Measurements from ENCODE around the gene DAP.

The DAP gene

DNA sequence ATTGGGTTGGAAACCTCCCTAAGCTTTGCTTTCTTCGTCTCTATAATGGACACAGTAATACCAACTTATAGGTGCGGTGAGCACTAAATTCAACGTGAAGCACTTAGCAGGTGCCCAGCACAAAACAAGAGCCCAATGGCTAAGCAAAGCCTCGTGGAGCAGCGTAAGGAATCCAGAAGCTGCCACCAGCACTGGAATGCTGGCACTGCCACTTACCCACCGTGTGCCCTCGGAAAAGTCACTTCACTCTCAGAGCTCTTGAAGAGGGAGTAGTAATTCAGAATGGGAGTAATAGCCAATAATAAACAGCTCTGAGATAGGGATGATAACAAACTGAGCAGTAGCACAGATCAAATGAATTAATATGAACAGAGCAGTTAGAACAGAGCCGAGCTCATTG is 16.4 kb downstream of the DAP start:
- no peak for DNase-seq (ENCODE audit: low read depth)
- no peak overlapping the region for H3K4me3 ChIP-seq (ENCODE audit: control insufficient read depth, low read depth, low read length)
- TF ChIP-seq CTCF (IDR thresholded peaks at IDR 0.05; ENCODE audit: control insufficient read depth, insufficient read depth, low read depth, low read length, missing control alignments), result no peak

GRCh38 chr5:10743951-10744350 is 17.1 kb downstream of the DAP start:
- H3K4me3 ChIP-seq (ENCODE audit: control insufficient read depth, low read depth, low read length), result no peak overlapping the region
- no peak for DNase-seq (ENCODE audit: low read depth)
- TF ChIP-seq CTCF (IDR thresholded peaks at IDR 0.05; ENCODE audit: control insufficient read depth, insufficient read depth, low read depth, low read length, missing control alignments), result no peak

- no peak for DNase-seq (ENCODE audit: low read depth)
- TF ChIP-seq CTCF (IDR thresholded peaks at IDR 0.05; ENCODE audit: control insufficient read depth, insufficient read depth, low read depth, low read length, missing control alignments), result no peak
- H3K4me3 ChIP-seq (ENCODE audit: control insufficient read depth, low read depth, low read length), result no peak overlapping the region
These were observed 17.5 kb downstream of the DAP start for GRCh38 chr5:10743526-10743925.

- H3K4me3 ChIP-seq (ENCODE audit: control insufficient read depth, low read depth, low read length), result no peak overlapping the region
- no peak for DNase-seq (ENCODE audit: low read depth)
- TF ChIP-seq CTCF (IDR thresholded peaks at IDR 0.05; ENCODE audit: control insufficient read depth, insufficient read depth, low read depth, low read length, missing control alignments), result no peak
These were observed 19.4 kb downstream of the DAP start for GRCh38 chr5:10741661-10742060.

GRCh38 chr5:10740384-10740783 is 20.6 kb downstream of the DAP start:
- H3K4me3 ChIP-seq (ENCODE audit: control insufficient read depth, low read depth, low read length), result no peak overlapping the region
- no peak for TF ChIP-seq CTCF (IDR thresholded peaks at IDR 0.05; ENCODE audit: control insufficient read depth, insufficient read depth, low read depth, low read length, missing control alignments)
- DNase-seq (ENCODE audit: low read depth), result no peak

- no peak for DNase-seq (ENCODE audit: low read depth)
- H3K4me3 ChIP-seq (ENCODE audit: control insufficient read depth, low read depth, low read length), result no peak overlapping the region
- no peak for TF ChIP-seq CTCF (IDR thresholded peaks at IDR 0.05; ENCODE audit: control insufficient read depth, insufficient read depth, low read depth, low read length, missing control alignments)
These were observed 23.2 kb downstream of the DAP start for GRCh38 chr5:10737880-10738279.

DNA sequence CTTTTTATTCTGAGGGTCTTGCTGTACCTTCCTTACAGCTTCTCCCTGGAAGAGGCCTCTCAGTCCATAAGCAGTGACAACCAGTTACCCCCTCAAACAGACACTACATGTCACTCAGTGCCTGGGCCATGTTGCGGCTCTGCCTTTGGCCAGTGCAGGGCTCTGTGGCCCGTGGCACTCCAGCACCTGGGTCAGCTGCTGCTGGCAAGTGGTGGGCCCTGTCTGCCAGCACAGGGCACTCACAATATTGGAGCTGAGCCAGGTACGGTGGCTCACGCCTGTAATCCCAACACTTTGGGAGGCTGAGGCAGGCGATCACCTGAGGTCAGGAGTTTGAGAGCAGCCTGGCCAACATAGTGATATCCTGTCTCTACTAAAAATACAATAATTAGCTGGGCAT is 24.2 kb downstream of the DAP start:
- no peak for TF ChIP-seq CTCF (IDR thresholded peaks at IDR 0.05; ENCODE audit: control insufficient read depth, insufficient read depth, low read depth, low read length, missing control alignments)
- H3K4me3 ChIP-seq (ENCODE audit: control insufficient read depth, low read depth, low read length), result no peak overlapping the region
- no peak for DNase-seq (ENCODE audit: low read depth)

Data from AG09309 (cell line).